NB4 (cell line): ENCODE measurements around the gene MCF2L.

Experiments used
- MYC ChIP-seq: IDR thresholded peaks from 2 replicates; pipeline ENCODE4 v1.6.1; 2011; ENCODE audit warnings: low read depth, low read length
- POLR2A ChIP-seq: IDR thresholded peaks from 2 replicates; pipeline ENCODE4 v1.6.1; 2011; ENCODE audit warnings: mild to moderate bottlenecking; ENCODE audit not compliant: insufficient read length; ENCODE audit errors: extremely low read depth
- TF ChIP-seq, protein P1 (sequence below): IDR thresholded peaks from one replicate; pipeline ENCODE4 v1.5.1; 2012; ENCODE audit warnings: low read depth, low read length
- TF ChIP-seq, protein P2 (sequence below): IDR thresholded peaks from 2 replicates; pipeline ENCODE4 v1.6.1; 2011; ENCODE audit warnings: low read depth, low read length

DNA sequence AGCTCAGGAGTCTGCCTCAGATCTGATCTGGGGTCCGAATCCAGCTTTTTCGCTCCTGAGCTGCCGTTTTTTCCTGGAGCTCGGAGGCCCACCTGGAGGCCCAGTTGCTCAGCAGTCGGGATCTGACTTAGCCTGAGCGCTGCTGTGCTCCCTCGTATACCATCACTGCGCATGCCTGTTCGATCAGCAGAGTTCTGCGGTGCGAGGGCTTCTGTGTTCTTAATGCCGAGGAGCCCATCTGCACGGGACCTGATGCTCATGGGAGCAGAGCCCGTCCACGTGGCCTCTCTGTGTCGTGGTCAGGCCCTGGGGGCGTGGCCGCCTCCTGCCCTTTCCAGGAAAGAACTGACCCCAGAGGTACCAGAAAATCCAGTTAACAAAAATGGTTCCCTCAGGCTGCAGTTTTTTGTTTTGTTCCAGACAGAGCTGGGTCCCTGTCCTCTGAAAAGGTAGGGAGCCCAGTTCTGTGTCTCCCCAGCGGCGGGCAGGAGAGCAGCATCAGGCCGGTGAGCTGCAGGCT, 57.4 kb downstream of the MCF2L start:
- TF ChIP-seq, protein P1, sequence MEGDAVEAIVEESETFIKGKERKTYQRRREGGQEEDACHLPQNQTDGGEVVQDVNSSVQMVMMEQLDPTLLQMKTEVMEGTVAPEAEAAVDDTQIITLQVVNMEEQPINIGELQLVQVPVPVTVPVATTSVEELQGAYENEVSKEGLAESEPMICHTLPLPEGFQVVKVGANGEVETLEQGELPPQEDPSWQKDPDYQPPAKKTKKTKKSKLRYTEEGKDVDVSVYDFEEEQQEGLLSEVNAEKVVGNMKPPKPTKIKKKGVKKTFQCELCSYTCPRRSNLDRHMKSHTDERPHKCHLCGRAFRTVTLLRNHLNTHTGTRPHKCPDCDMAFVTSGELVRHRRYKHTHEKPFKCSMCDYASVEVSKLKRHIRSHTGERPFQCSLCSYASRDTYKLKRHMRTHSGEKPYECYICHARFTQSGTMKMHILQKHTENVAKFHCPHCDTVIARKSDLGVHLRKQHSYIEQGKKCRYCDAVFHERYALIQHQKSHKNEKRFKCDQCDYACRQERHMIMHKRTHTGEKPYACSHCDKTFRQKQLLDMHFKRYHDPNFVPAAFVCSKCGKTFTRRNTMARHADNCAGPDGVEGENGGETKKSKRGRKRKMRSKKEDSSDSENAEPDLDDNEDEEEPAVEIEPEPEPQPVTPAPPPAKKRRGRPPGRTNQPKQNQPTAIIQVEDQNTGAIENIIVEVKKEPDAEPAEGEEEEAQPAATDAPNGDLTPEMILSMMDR, result no peak
- TF ChIP-seq POLR2A (no peak), MYC (no peak)
- TF ChIP-seq, protein P2, sequence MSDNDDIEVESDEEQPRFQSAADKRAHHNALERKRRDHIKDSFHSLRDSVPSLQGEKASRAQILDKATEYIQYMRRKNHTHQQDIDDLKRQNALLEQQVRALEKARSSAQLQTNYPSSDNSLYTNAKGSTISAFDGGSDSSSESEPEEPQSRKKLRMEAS, result no peak
